OCI-LY1 (cell line): ENCODE data around the gene HEMGN.

Source experiments
- CTCF ChIP-seq: fragments of 200-600 bp; sonication (generic), shearing (Covaris generic); IDR thresholded peaks from 2 replicates; pipeline ENCODE4 v1.5.1; 2017; ENCODE audit warnings: mild to moderate bottlenecking, antibody characterized with exemption, low read length, moderate library complexity, mixed read lengths
- EZH2 ChIP-seq: fragments of 200-600 bp; sonication (generic), shearing (Covaris generic); IDR thresholded peaks from 2 replicates; pipeline ENCODE4 v1.8.0; 2017; ENCODE audit warnings: borderline replicate concordance, mixed run types, mild to moderate bottlenecking, antibody characterized with exemption, low read length, moderate library complexity, mixed read lengths

GRCh38 chr9:97980479-97980803 is 42.5 kb upstream of the HEMGN start:
- TF ChIP-seq CTCF (no peak), EZH2 (no peak)
